Sigmoid colon (tissue), 4 donors: ENCODE data around the gene WDFY2.

Experiments used
- POLR2AphosphoS5 ChIP-seq, 4 donors: sonication (generic); formaldehyde crosslinking; IDR thresholded peaks; one replicate each; pipeline ENCODE4 v1.6.1; 2017; ENCODE audit warnings: antibody characterized with exemption in 4 of 4
- TF ChIP-seq, protein P1 (sequence below), 4 experiments: fragments of 450-650 bp in 3 of 4; fragments of 200-600 bp in 1 of 4; IDR thresholded peaks; one replicate each; pipeline ENCODE4 v1.5.1; 2016 to 2019; ENCODE audit warnings: antibody characterized with exemption in 4 of 4, mild to moderate bottlenecking in 3 of 4, moderate library complexity in 2 of 4

GRCh38 chr13:51728972-51729371 is 144.7 kb downstream of the WDFY2 start:
- TF ChIP-seq, protein P1, sequence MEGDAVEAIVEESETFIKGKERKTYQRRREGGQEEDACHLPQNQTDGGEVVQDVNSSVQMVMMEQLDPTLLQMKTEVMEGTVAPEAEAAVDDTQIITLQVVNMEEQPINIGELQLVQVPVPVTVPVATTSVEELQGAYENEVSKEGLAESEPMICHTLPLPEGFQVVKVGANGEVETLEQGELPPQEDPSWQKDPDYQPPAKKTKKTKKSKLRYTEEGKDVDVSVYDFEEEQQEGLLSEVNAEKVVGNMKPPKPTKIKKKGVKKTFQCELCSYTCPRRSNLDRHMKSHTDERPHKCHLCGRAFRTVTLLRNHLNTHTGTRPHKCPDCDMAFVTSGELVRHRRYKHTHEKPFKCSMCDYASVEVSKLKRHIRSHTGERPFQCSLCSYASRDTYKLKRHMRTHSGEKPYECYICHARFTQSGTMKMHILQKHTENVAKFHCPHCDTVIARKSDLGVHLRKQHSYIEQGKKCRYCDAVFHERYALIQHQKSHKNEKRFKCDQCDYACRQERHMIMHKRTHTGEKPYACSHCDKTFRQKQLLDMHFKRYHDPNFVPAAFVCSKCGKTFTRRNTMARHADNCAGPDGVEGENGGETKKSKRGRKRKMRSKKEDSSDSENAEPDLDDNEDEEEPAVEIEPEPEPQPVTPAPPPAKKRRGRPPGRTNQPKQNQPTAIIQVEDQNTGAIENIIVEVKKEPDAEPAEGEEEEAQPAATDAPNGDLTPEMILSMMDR (IDR thresholded peaks at IDR 0.05): no peak
- no peak for TF ChIP-seq POLR2AphosphoS5 (IDR thresholded peaks at IDR 0.05)
